GM12801 (cell line): ENCODE measurements around the gene SPRYD3.

ENCODE experiments used
- CTCF ChIP-seq: IDR thresholded peaks from one replicate; pipeline ENCODE4 v1.5.1; 2011; ENCODE audit warnings: control low read depth; ENCODE audit not compliant: insufficient read length; ENCODE audit errors: extremely low read depth

Gene SPRYD3

GRCh38 chr12:53079226-53080117, at the start of gene SPRYD3:
TSS of gene SPRYD3 (minus strand) at chr12:53079390. CDS start at chr12:53079333, 57 bp downstream.
- no peak for TF ChIP-seq CTCF

- TF ChIP-seq CTCF = no peak
Observed at GRCh38 chr12:53127169-53127568, 48.0 kb upstream of the SPRYD3 start.

GRCh38 chr12:53124352-53124723, 45.1 kb upstream of the SPRYD3 start:
- no peak for TF ChIP-seq CTCF

- no peak for TF ChIP-seq CTCF
Observed at GRCh38 chr12:53123578-53124351, 44.6 kb upstream of the SPRYD3 start.

- no peak for TF ChIP-seq CTCF
Observed at GRCh38 chr12:53122961-53123468, 43.8 kb upstream of the SPRYD3 start.

GRCh38 chr12:53120685-53121525, 41.7 kb upstream of the SPRYD3 start:
- no peak for TF ChIP-seq CTCF
